Measurements from ENCODE around the gene OTOP3.

- TF ChIP-seq CTCF (conservative IDR thresholded peaks at IDR 0.05 in 1 of 2, IDR thresholded peaks at IDR 0.05 in 1 of 2; ENCODE audit: extremely low read depth in 1 of 2, insufficient read depth in 1 of 2, low read depth in 1 of 2, low read length in 2 of 2) (no peak), EZH2 (IDR thresholded peaks at IDR 0.05; ENCODE audit: borderline replicate concordance, low read length) (no peak)
Measured at GRCh38 chr17:74916851-74917199, 18.9 kb upstream of the OTOP3 start.
